ENCODE measurements around the gene LDB2. TPM values are rescaled to one million over a fixed set of nuclear protein-coding genes. Genes with fewer than 3 reads are reported as not detected.

Gene LDB2
- total and polyA plus RNA-seq, 2 of the 8 experiments (the other 6 are each of a cell fraction or from before 2014, with no cell fraction given): 57.0 to 140 TPM

- TF ChIP-seq TAF1 (IDR thresholded peaks at IDR 0.05; ENCODE audit: low read depth, low read length) (no peak), RAD21 (IDR thresholded peaks at IDR 0.05 in 1 of 2, conservative IDR thresholded peaks at IDR 0.05 in 1 of 2; ENCODE audit: low read depth in 2 of 2, low read length in 2 of 2) (no peak), FOSL1 (IDR thresholded peaks at IDR 0.05; ENCODE audit: insufficient read depth, low read depth, low read length) (no peak)
Measured at GRCh38 chr4:16835597-16836247, 62.7 kb downstream of the LDB2 start (continued).

Data from H1 (cell line).